Upper lobe of right lung (tissue), 1 donor: Measurements from ENCODE around the gene SLC27A4. TPM values are rescaled to one million over a fixed set of nuclear protein-coding genes. Genes with fewer than 3 reads are reported as not detected.

Experiments
- ATAC-seq: fragments of 200-7000 bp; cut with Tn5 transposase; one replicate; pipeline ENCODE4 v1.9.1; 2020; ENCODE audit warnings: mild to moderate bottlenecking, moderate library complexity
- DNase-seq: peaks from one replicate; pipeline ENCODE4 v3.0.0-alpha.2; 2020
- H3K27ac ChIP-seq: fragments of 200-600 bp; one replicate; pipeline ENCODE4 v1.8.0; 2022
- H3K27me3 ChIP-seq: fragments of 200-600 bp; one replicate; pipeline ENCODE4 v1.8.0; 2022; ENCODE audit warnings: mild to moderate bottlenecking
- H3K36me3 ChIP-seq: fragments of 200-600 bp; one replicate; pipeline ENCODE4 v1.8.0; 2022
- H3K4me1 ChIP-seq: fragments of 200-600 bp; one replicate; pipeline ENCODE4 v1.8.0; 2022
- H3K4me3 ChIP-seq: fragments of 200-600 bp; one replicate; pipeline ENCODE4 v1.8.0; 2022; ENCODE audit warnings: mild to moderate bottlenecking
- H3K9me3 ChIP-seq: fragments of 200-600 bp; one replicate; pipeline ENCODE4 v1.8.0; 2022
- CTCF ChIP-seq: fragments of 200-600 bp; IDR thresholded peaks from one replicate; pipeline ENCODE4 v1.8.0; 2022; ENCODE audit warnings: antibody characterized with exemption
- intact Hi-C: fragments of 100-400 bp; cut with DNase I; formaldehyde crosslinking; loops from one replicate; pipeline ENCODE4 v1.11.0; 2022
- total RNA-seq: library from RNA; stranded (reverse); fragmentation: NEBNext Ultra II Directional; extraction: Animal tissue kit (Norgen Biotek cat#: 25700); gene quantifications from one replicate; pipeline ENCODE4 v1.2.1, GENCODE V29; 2021
- donor health status: DM: no; HTN: yes; CAD: no; lungs with severe emphysema.

The SLC27A4 gene
- total RNA-seq, 1 donor from 2014 or later, result 21.4 TPM

- intact Hi-C loops, result loop anchor here (10.0 kb wide), 1 partner anchor 55 kb away; no protein-coding TSS in a partner anchor
- H3K27me3 ChIP-seq, result no peaks in the 10 kb centered on the region
- DNase-seq, result no peak
- H3K4me3 ChIP-seq, result no peak overlapping the region
- no peak for ATAC-seq
- H3K9me3 ChIP-seq, result no peaks in the 10 kb centered on the region
- H3K4me1 ChIP-seq, result no peaks in the 10 kb centered on the region
- TF ChIP-seq CTCF, result no peak
- peaks cover 70% of the 10 kb centered on the region for H3K36me3 ChIP-seq
- H3K27ac ChIP-seq, result no peak overlapping the region
Observed at GRCh38 chr9:128349772-128350171, 9.4 kb downstream of the SLC27A4 start.

- Histone ChIP-seq H3K27me3 (no peaks in the 10 kb centered on the region), H3K4me1 (no peaks in the 10 kb centered on the region), H3K27ac (no peak overlapping the region), H3K9me3 (no peaks in the 10 kb centered on the region), H3K36me3 (peaks cover 28% of the 10 kb centered on the region), H3K4me3 (no peak overlapping the region)
- ATAC-seq (no peak), DNase-seq (no peak)
- intact Hi-C loops, result no loop called here
- no peak for TF ChIP-seq CTCF
Observed at GRCh38 chr9:128355451-128355850, 15.1 kb downstream of the SLC27A4 start.

GRCh38 chr9:128358090-128358489, 17.8 kb downstream of the SLC27A4 start:
- H3K4me3 ChIP-seq, result no peak overlapping the region
- no peaks in the 10 kb centered on the region for H3K27me3 ChIP-seq
- H3K27ac ChIP-seq, result no peak overlapping the region
- H3K4me1 ChIP-seq, result peaks cover 11% of the 10 kb centered on the region
- intact Hi-C loops, result no loop called here
- no peak for TF ChIP-seq CTCF
- no peaks in the 10 kb centered on the region for H3K9me3 ChIP-seq
- peaks cover 17% of the 10 kb centered on the region for H3K36me3 ChIP-seq
- ATAC-seq (no peak), DNase-seq (no peak)

GRCh38 chr9:128358861-128359260, 18.5 kb downstream of the SLC27A4 start:
- Histone ChIP-seq H3K4me3 (no peak overlapping the region), H3K27me3 (no peaks in the 10 kb centered on the region), H3K4me1 (peaks cover 11% of the 10 kb centered on the region), H3K9me3 (no peaks in the 10 kb centered on the region), H3K36me3 (peaks cover 12% of the 10 kb centered on the region), H3K27ac (no peak overlapping the region)
- TF ChIP-seq CTCF, result no peak
- DNase-seq (no peak), ATAC-seq (no peak)
- intact Hi-C loops, result no loop called here

- Histone ChIP-seq H3K4me1 (peaks cover 24% of the 10 kb centered on the region), H3K4me3 (no peak overlapping the region), H3K36me3 (peaks cover 2% of the 10 kb centered on the region), H3K27ac (no peak overlapping the region), H3K9me3 (no peaks in the 10 kb centered on the region), H3K27me3 (no peaks in the 10 kb centered on the region)
- DNase-seq, result no peak
- no peak for TF ChIP-seq CTCF
- ATAC-seq, result no peak
- intact Hi-C loops, result loop anchor here (5.0 kb wide), 1 partner anchor 51 kb away; no protein-coding TSS in a partner anchor
Observed at GRCh38 chr9:128360826-128361225, 20.5 kb downstream of the SLC27A4 start.
